A172 (cell line): ENCODE results near the gene CALHM3. TPM values are rescaled to one million over a fixed set of nuclear protein-coding genes. Genes with fewer than 3 reads are reported as not detected.
"Not testable (repeated sequence)": the region's sequence is repeated elsewhere in the genome, so short reads cannot be mapped to it uniquely, and the experiment has no call there.

Source experiments
- DNase-seq: peaks from one replicate; pipeline ENCODE4 v3.0.0-alpha.2; 2015; ENCODE audit warnings: low spot score
- total RNA-seq: library from RNA; depleted of rRNA; stranded (reverse); fragments of >200 nt; shearing (Covaris generic); gene quantifications from 2 replicates; pipeline ENCODE4 v1.2.3, GENCODE V29; 2014

CALHM3 gene
- total RNA-seq, 1 experiment from 2014 or later, result 4.8 TPM

- no peak for DNase-seq
Measured at GRCh38 chr10:103502849-103503660, 24.0 kb upstream of the CALHM3 start.

- no peak for DNase-seq
Measured at GRCh38 chr10:103501186-103501585, 22.1 kb upstream of the CALHM3 start.

- DNase-seq, result no peak
Measured at GRCh38 chr10:103500481-103500880, 21.4 kb upstream of the CALHM3 start.

GRCh38 chr10:103499881-103500280 lies 20.8 kb upstream of the CALHM3 start:
- DNase-seq, result no peak

- DNase-seq, result no peak
Measured at GRCh38 chr10:103498936-103499638, 20.0 kb upstream of the CALHM3 start.

GRCh38 chr10:103497161-103497915 lies 18.3 kb upstream of the CALHM3 start:
- DNase-seq, result no peak

- no peak for DNase-seq
Measured at GRCh38 chr10:103495321-103495720, 16.3 kb upstream of the CALHM3 start.

- DNase-seq, result no peak
Measured at GRCh38 chr10:103493916-103494877, 15.2 kb upstream of the CALHM3 start.

- no peak for DNase-seq
Measured at GRCh38 chr10:103493362-103493915, 14.4 kb upstream of the CALHM3 start, which contains the start of gene NEURL1. NEURL1 (plus strand) TSS chr10:103493705; CDS start chr10:103494388, 683 bp downstream.

- no peak for DNase-seq
Measured at GRCh38 chr10:103492655-103493261, 13.7 kb upstream of the CALHM3 start.

GRCh38 chr10:103491729-103492364 lies 12.8 kb upstream of the CALHM3 start:
- DNase-seq, result peak; percentile 96

GRCh38 chr10:103490986-103491314 lies 11.9 kb upstream of the CALHM3 start:
- no peak for DNase-seq

GRCh38 chr10:103487410-103487708 lies 8.3 kb upstream of the CALHM3 start:
- no peak for DNase-seq

- DNase-seq, result not testable (repeated sequence)
Measured at GRCh38 chr10:103486635-103487409, 7.8 kb upstream of the CALHM3 start.

GRCh38 chr10:103481974-103482531 lies 3.0 kb upstream of the CALHM3 start:
- peak; percentile 67 for DNase-seq

- peak; percentile 29 for DNase-seq
Measured at GRCh38 chr10:103480521-103480920, 1.5 kb upstream of the CALHM3 start.

- DNase-seq, result no peak
Measured at GRCh38 chr10:103478671-103479070, 369 bp downstream of the CALHM3 start.

GRCh38 chr10:103476046-103476768 lies 2.8 kb downstream of the CALHM3 start:
- peak; percentile 17 for DNase-seq
